ENCODE data around the gene ARID1B.

DNA sequence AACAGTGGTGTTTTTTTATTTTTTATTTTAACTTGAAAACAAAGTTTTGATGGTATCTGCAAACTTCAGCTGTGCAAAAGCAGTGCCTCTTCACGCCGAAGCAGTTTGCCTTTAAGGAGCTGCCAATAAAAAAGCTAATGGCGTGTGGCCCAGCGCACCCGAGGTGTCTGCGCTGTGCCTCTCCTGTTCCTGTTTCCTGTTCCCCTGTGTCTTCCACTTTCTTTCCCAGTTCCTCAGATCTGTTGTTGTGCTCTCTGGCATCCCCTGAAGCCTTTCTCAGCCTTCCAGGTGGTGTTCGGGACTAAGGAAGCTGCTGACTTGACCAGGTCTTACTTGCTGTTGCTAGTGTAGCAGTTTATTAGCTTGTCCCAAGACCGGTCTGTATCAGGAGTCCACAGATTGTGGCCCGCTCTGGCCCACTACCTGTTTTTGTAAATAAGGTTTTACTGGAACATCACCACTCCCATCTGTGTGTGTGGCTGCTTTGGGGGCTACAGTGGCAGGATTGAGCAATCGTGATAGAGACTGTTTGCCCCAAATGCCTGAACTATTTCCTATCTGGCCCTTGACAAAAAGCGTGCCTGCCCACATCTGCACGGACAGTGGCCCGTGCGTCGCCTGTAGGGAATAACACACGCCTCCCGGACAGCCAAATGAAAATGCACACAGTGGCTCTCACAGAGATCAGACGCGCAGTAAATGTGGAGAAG is 367.8 kb downstream of the ARID1B start:
- TF ChIP-seq, protein P1, sequence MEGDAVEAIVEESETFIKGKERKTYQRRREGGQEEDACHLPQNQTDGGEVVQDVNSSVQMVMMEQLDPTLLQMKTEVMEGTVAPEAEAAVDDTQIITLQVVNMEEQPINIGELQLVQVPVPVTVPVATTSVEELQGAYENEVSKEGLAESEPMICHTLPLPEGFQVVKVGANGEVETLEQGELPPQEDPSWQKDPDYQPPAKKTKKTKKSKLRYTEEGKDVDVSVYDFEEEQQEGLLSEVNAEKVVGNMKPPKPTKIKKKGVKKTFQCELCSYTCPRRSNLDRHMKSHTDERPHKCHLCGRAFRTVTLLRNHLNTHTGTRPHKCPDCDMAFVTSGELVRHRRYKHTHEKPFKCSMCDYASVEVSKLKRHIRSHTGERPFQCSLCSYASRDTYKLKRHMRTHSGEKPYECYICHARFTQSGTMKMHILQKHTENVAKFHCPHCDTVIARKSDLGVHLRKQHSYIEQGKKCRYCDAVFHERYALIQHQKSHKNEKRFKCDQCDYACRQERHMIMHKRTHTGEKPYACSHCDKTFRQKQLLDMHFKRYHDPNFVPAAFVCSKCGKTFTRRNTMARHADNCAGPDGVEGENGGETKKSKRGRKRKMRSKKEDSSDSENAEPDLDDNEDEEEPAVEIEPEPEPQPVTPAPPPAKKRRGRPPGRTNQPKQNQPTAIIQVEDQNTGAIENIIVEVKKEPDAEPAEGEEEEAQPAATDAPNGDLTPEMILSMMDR (IDR thresholded peaks at IDR 0.05 in 8 of 11, conservative IDR thresholded peaks at IDR 0.05 in 3 of 11), result no peak
- no peak for TF ChIP-seq POLR2A (IDR thresholded peaks at IDR 0.05)
